Body of pancreas (tissue), 4 donors: Measurements from ENCODE around the gene GLYAT.

Source experiments
- CTCF ChIP-seq, 7 experiments: fragments of 450-650 bp in 4 of 7; fragments of 200-600 bp in 3 of 7; sonication (generic) in 3 of 7; IDR thresholded peaks; one replicate each; pipeline ENCODE4 v1.5.1; 2016 to 2019; ENCODE audit warnings: antibody characterized with exemption in 7 of 7
- POLR2A ChIP-seq, 3 donors: fragments of 450-650 bp; IDR thresholded peaks; one replicate each; pipeline ENCODE4 v1.6.1; 2016; ENCODE audit warnings: antibody characterized with exemption in 3 of 3, mild to moderate bottlenecking in 2 of 3

GRCh38 chr11:58688789-58689503, 42.8 kb downstream of the GLYAT start:
- TF ChIP-seq CTCF (IDR thresholded peaks at IDR 0.05) (no peak), POLR2A (IDR thresholded peaks at IDR 0.05) (no peak)
